GM13976 (cell line): ENCODE data around the gene CA7.

Experiments
- DNase-seq: peaks from one replicate; pipeline ENCODE4 v3.0.0; 2012; ENCODE audit warnings: low spot score
- CTCF ChIP-seq: IDR thresholded peaks from 2 replicates; pipeline ENCODE4 v1.5.1; 2012; ENCODE audit warnings: borderline replicate concordance, mild to moderate bottlenecking; ENCODE audit not compliant: insufficient read depth; ENCODE audit errors: extremely low read depth, missing control alignments, control extremely low read depth
- in situ Hi-C: fragments of 300-500 bp; cut with MboI; formaldehyde crosslinking; loops from one replicate; pipeline ENCODE4 v1.12.0; 2022; ENCODE audit warnings: low sequenced_read_pairs, mixed read lengths, inconsistent platforms; ENCODE audit not compliant: unreplicated experiment

CA7 gene

DNA sequence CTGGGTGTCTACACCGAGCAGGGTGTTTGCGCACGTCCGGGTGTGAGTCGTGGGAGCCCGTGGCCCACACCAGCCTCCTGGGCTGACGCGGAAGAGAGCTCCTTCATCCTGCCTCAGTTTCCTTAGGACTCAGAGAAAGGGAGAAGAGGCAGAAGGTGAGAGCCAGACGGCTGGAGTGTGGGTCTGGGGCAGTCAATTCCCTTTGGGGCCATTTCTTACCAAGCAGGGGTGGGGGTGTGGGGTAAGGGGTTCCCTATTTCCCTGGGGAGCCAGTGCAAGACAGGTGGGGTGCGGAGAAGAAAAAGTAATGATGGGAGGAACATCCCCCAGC, 831 bp downstream of the CA7 start:
- in situ Hi-C loops, result no loop called here
- no peak for DNase-seq
- TF ChIP-seq CTCF, result no peak

GRCh38 chr16:66845791-66846221, 1.6 kb downstream of the CA7 start:
- TF ChIP-seq CTCF, result no peak
- DNase-seq, result no peak
- in situ Hi-C loops, result no loop called here

DNA sequence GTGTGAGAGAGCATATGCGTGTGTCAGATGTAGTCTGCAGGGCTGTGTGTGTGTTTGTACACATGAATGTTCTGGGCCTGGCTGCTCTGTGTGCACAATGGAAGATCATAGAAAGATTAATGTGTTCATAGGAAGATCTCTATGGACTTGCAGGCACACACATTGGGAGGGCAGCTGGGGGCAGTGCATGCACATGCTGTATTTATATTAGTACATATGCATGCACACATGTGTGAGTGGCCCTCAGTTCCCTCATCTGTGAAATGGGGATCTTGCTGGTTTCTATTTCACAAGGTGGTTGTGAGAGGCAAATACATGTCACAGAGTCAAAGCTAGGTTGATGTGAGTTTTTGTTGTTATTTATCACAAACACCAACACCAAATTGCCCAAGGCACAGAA, 2.1 kb downstream of the CA7 start:
- TF ChIP-seq CTCF, result no peak
- DNase-seq, result no peak
- in situ Hi-C loops, result no loop called here

DNA sequence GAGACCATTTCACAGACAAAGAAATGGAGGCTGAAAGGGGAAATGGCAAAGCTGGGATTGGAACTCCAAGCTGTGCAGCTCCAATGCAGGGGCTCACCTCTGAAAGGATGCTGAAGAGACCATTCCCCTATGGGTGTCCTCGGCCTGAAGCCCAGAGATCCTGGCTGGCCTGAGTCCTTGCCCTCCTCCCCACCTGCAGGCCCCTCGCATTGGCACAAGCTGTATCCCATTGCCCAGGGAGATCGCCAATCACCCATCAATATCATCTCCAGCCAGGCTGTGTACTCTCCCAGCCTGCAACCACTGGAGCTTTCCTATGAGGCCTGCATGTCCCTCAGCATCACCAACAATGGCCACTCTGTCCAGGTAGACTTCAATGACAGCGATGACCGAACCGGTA, 2.6 kb downstream of the CA7 start:
- in situ Hi-C loops, result no loop called here
- no peak for DNase-seq
- no peak for TF ChIP-seq CTCF

GRCh38 chr16:66847533-66848067, 3.4 kb downstream of the CA7 start:
- in situ Hi-C loops, result no loop called here
- DNase-seq, result no peak
- TF ChIP-seq CTCF, result no peak

DNA sequence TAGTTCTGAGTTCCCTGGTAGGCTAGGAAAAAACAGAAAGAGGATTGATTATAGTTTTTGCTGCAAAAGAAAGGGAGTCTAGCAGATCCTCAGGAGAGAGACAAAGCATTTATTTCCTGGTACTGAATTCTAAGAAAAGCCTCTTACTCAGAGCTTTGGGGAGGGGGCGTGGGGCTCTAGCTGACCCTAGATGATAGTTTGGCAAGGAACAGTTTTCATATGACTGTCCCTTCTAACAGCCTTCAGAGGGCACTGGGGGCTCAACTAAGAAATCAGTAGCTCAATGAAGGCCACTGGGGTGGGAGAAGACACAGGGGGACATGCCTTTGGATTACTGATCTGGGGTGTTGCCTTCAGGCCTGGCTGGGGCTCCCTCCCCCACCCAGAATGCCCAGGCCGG, 4.0 kb downstream of the CA7 start:
- in situ Hi-C loops, result no loop called here
- no peak for TF ChIP-seq CTCF
- no peak for DNase-seq

GRCh38 chr16:66849021-66849420, 4.8 kb downstream of the CA7 start:
- in situ Hi-C loops, result no loop called here
- no peak for TF ChIP-seq CTCF
- no peak for DNase-seq
